ENCODE data around the gene TMF1. TPM values are rescaled to one million over a fixed set of nuclear protein-coding genes. Genes with fewer than 3 reads are reported as not detected.

The TMF1 gene
- 10 to 100 TPM; 36.2 to 45.0 (median 42.1) TPM for polyA plus RNA-seq (ENCODE audit: insufficient read length in 4 of 4)

GRCh38 chr3:69051756-69052471 is at the start of gene TMF1:
TSS of gene TMF1 (minus strand) at chr3:69052333. CDS start at chr3:69052086, 247 bp downstream.
- DNase-seq (ENCODE audit: low read depth in 4 of 4, low spot score in 3 of 4) = peak; percentile 97 to 99 (median 98)

GRCh38 chr3:69099576-69099975 is 47.4 kb upstream of the TMF1 start:
- no peak for DNase-seq (ENCODE audit: low read depth in 4 of 4, low spot score in 3 of 4)

- DNase-seq (ENCODE audit: low read depth in 4 of 4, low spot score in 3 of 4) = no peak
These were observed 45.4 kb upstream of the TMF1 start for GRCh38 chr3:69097407-69098086.

- no peak for DNase-seq (ENCODE audit: low read depth in 4 of 4, low spot score in 3 of 4)
These were observed 44.2 kb upstream of the TMF1 start for GRCh38 chr3:69096299-69096698.

GRCh38 chr3:69095636-69096035 is 43.5 kb upstream of the TMF1 start:
- no peak for DNase-seq (ENCODE audit: low read depth in 4 of 4, low spot score in 3 of 4)

GRCh38 chr3:69094467-69095205 is 42.5 kb upstream of the TMF1 start:
- no peak for DNase-seq (ENCODE audit: low read depth in 4 of 4, low spot score in 3 of 4)

- no peak for DNase-seq (ENCODE audit: low read depth in 4 of 4, low spot score in 3 of 4)
These were observed 39.9 kb upstream of the TMF1 start for GRCh38 chr3:69092030-69092516.

GRCh38 chr3:69091389-69092029 is 39.4 kb upstream of the TMF1 start:
- no peak for DNase-seq (ENCODE audit: low read depth in 4 of 4, low spot score in 3 of 4)

- no peak for DNase-seq (ENCODE audit: low read depth in 4 of 4, low spot score in 3 of 4)
These were observed 37.9 kb upstream of the TMF1 start for GRCh38 chr3:69090021-69090420.

- no peak for DNase-seq (ENCODE audit: low read depth in 4 of 4, low spot score in 3 of 4)
These were observed 35.9 kb upstream of the TMF1 start for GRCh38 chr3:69088063-69088462.

GRCh38 chr3:69087030-69087791 is 35.1 kb upstream of the TMF1 start:
- DNase-seq (ENCODE audit: low read depth in 4 of 4, low spot score in 3 of 4) = no peak

- DNase-seq (ENCODE audit: low read depth in 4 of 4, low spot score in 3 of 4) = peak in 1 of 4 donors; percentile 25
These were observed 33.9 kb upstream of the TMF1 start for GRCh38 chr3:69085833-69086722.

GRCh38 chr3:69085168-69085832 is 33.2 kb upstream of the TMF1 start:
- peak in 1 of 4 donors; percentile 7 for DNase-seq (ENCODE audit: low read depth in 4 of 4, low spot score in 3 of 4)

- peak; percentile 69 to 80 (median 78) for DNase-seq (ENCODE audit: low read depth in 4 of 4, low spot score in 3 of 4)
These were observed 32.4 kb upstream of the TMF1 start, which contains the start of gene ARL6IP5 for GRCh38 chr3:69084326-69085167. TSS of gene ARL6IP5 (plus strand) at chr3:69084937. CDS start at chr3:69085048, 111 bp downstream.

GRCh38 chr3:69082805-69083204 is 30.7 kb upstream of the TMF1 start:
- peak in 1 of 4 donors; percentile 25 for DNase-seq (ENCODE audit: low read depth in 4 of 4, low spot score in 3 of 4)

- DNase-seq (ENCODE audit: low read depth in 4 of 4, low spot score in 3 of 4) = no peak
These were observed 30.2 kb upstream of the TMF1 start for GRCh38 chr3:69082361-69082760.

- no peak for DNase-seq (ENCODE audit: low read depth in 4 of 4, low spot score in 3 of 4)
These were observed 29.6 kb upstream of the TMF1 start for GRCh38 chr3:69081583-69082262.

Data from right renal pelvis (tissue), 4 donors.